Activated T-helper 1 cell treated with anti-CD3 and anti-CD28 coated beads, Interleukin-12 subunit alpha, Interleukin-12 subunit beta, Interleukin-2, Interleukin-4 antibody, amounts not matched to agents 30 ng/mL and 10 ng/mL and 1 ng/mL, durations not matched to agents 14 hours and 24 hours and 36 hours (primary cell): Measurements from ENCODE around the gene BCL6. TPM values are rescaled to one million over a fixed set of nuclear protein-coding genes. Genes with fewer than 3 reads are reported as not detected.

ENCODE experiments used
- DNase-seq: peaks from one replicate; pipeline ENCODE4 v3.0.0; 2021; ENCODE audit warnings: low spot score
- H3K27ac Mint-ChIP-seq: one replicate; pipeline ENCODE4 v1.8.0; 2021; ENCODE audit warnings: mild to moderate bottlenecking, mixed read lengths
- H3K27me3 Mint-ChIP-seq: one replicate; pipeline ENCODE4 v1.8.0; 2022; ENCODE audit warnings: mild to moderate bottlenecking, moderate library complexity, mixed read lengths; ENCODE audit not compliant: insufficient read depth
- H3K36me3 Mint-ChIP-seq: one replicate; pipeline ENCODE4 v1.8.0; 2021; ENCODE audit warnings: low read depth, mixed read lengths
- H3K4me1 Mint-ChIP-seq: one replicate; pipeline ENCODE4 v1.8.0; 2021; ENCODE audit warnings: low read depth, mixed read lengths
- H3K4me3 Mint-ChIP-seq: one replicate; pipeline ENCODE4 v1.8.0; 2021; ENCODE audit warnings: mild to moderate bottlenecking, moderate library complexity, mixed read lengths
- H3K9me3 Mint-ChIP-seq: one replicate; pipeline ENCODE4 v1.8.0; 2021; ENCODE audit warnings: mixed read lengths
- intact Hi-C: fragments of 100-400 bp; cut with micrococcal nuclease; formaldehyde crosslinking; loops from one replicate; pipeline ENCODE4 v1.15.1; 2024
- total RNA-seq: library from RNA; stranded (reverse); gene quantifications from 2 replicates; pipeline ENCODE4 v1.2.3, GENCODE V29; 2022

Gene BCL6
- total RNA-seq, 1 donor from 2014 or later = 42.1 TPM

DNA sequence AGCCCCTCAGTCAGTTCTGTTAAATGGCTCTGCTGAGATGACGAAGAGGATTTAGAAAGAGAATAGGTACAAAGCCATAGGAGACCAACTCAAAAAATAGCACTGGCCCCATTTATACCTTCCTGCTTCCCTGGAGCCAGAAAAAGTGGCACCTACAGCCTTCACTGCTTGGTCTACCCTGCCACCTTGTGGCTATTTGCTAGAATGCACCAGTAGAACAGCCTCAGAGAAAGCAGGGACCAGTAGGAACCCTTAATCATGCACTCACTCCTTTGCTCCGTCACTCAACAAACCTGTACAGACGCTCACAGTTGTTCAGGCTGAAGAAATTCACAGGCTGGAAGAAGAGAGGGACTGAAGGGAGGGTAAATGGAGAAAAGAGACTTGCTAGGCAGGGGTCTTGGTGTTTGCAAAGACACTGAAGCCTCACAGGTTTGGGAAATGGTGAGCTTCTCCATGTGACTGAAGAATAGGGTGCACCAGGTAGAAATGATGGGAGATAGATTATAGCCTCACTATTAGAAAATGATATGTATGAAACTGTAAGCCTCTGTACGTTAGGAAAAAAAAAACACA is 30.8 kb downstream of the BCL6 start:
- H3K4me1 Mint-ChIP-seq = peaks cover 6% of the 10 kb centered on the region

GRCh38 chr3:187713504-187713903 is 31.8 kb downstream of the BCL6 start:
- peak; percentile 17 for DNase-seq
- intact Hi-C loops = no loop called here
- H3K4me3 Mint-ChIP-seq = no peak overlapping the region
- no peaks in the 10 kb centered on the region for H3K36me3 Mint-ChIP-seq
- H3K27ac Mint-ChIP-seq = no peak overlapping the region
- peaks cover 6% of the 10 kb centered on the region for H3K4me1 Mint-ChIP-seq
- H3K9me3 Mint-ChIP-seq = no peaks in the 10 kb centered on the region
- H3K27me3 Mint-ChIP-seq = peaks cover 7% of the 10 kb centered on the region

More for the DNA sequence above, 30.8 kb downstream of the BCL6 start:
- Mint-ChIP-seq H3K27me3 (peaks cover 5% of the 10 kb centered on the region), H3K27ac (no peak overlapping the region), H3K9me3 (no peaks in the 10 kb centered on the region), H3K36me3 (no peaks in the 10 kb centered on the region), H3K4me3 (no peak overlapping the region)
- intact Hi-C loops = loop anchor here (1.0 kb wide), 4 partner anchors 35 to 494 kb away; no protein-coding TSS in a partner anchor
- DNase-seq = peak; percentile 59

DNA sequence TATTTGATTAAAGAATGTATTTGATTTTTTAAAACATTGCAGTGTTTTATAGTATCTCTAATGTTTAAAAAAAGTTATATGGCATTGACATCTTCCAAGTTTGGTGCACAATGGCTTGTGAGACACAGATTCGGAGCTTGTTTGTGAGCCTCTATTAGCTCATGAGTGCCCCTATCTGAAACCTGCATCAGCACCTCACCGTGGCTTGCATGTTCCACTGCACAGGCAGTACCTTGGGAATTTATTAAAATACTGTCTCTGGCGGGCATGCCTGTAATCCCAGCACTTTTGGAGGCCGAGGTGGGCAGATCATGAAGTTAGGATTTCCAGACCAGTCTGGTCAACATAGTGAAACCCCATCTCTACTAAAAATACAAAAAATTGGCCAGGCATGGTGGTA is 36.1 kb downstream of the BCL6 start:
- Mint-ChIP-seq H3K4me3 (no peak overlapping the region), H3K36me3 (no peaks in the 10 kb centered on the region), H3K27me3 (peaks cover 4% of the 10 kb centered on the region), H3K9me3 (no peaks in the 10 kb centered on the region), H3K4me1 (peaks cover 5% of the 10 kb centered on the region), H3K27ac (no peak overlapping the region)
- intact Hi-C loops = no loop called here
- DNase-seq = no peak

DNA sequence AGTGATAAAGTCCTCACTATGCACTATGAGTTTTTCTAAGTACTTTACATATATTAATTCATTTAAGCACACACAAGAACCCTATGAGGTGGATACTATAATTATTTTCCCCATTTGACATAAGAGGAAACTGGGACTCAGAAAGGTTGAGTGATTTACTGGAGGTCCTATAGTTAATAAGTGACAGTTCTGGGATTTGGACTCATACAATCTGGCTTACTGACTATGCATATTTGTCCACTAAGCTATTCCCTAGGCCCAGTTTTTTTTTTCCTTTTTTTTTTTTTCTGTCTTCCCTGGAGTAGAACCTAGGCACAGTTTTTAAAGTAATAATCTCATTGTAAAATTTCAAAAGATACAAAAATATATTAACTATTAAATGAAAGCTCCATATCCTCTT is 36.6 kb downstream of the BCL6 start:
- no peak for DNase-seq
- Mint-ChIP-seq H3K27me3 (peaks cover 4% of the 10 kb centered on the region), H3K4me3 (no peak overlapping the region), H3K27ac (no peak overlapping the region), H3K36me3 (no peaks in the 10 kb centered on the region), H3K9me3 (no peaks in the 10 kb centered on the region), H3K4me1 (peaks cover under 1% of the 10 kb centered on the region)
- intact Hi-C loops = no loop called here

DNA sequence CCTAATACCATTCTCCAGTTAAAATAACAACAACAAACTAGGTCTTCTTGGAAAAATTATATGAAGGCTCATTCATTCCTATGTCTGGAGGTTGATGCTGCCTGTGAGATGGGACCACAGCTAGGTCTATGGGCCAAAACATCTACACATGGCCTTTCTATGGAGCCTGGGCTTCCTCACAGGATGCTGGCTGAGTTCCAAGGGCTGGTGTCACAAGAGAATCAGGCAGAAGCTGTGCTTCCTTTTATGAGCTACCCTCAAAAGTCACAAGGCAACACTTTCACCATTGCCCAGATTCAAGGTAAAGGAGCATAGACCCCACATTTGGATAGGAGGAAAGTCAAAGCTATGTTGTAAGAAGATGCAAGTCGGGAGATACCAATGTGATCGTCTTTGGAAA is 38.3 kb downstream of the BCL6 start:
- Mint-ChIP-seq H3K4me1 (no peaks in the 10 kb centered on the region), H3K4me3 (no peak overlapping the region), H3K9me3 (no peaks in the 10 kb centered on the region), H3K27ac (no peak overlapping the region), H3K27me3 (peaks cover 4% of the 10 kb centered on the region), H3K36me3 (no peaks in the 10 kb centered on the region)
- intact Hi-C loops = no loop called here
- DNase-seq = no peak

DNA sequence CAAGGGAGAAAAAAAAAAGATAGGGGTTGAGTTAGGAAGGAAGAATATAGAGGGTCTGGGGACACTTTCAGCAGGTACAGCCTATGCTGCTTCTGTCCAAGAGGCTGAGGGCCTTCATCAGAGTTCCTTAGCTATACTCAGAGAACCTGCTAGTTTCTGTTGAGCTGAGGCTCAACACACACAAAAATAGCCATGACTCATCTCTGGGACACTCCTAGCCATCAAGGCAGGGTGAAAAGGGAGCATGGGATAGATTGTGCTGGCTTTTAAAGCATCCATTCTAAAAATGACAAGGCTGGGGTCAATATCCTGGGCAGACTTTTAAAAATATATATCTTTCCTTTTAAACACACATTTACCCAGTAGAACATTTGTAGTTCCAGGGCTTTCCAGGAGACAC is 40.1 kb downstream of the BCL6 start:
- Mint-ChIP-seq H3K36me3 (no peaks in the 10 kb centered on the region), H3K27me3 (peaks cover 2% of the 10 kb centered on the region), H3K4me3 (no peak overlapping the region), H3K9me3 (no peaks in the 10 kb centered on the region), H3K27ac (no peak overlapping the region), H3K4me1 (no peaks in the 10 kb centered on the region)
- intact Hi-C loops = no loop called here
- DNase-seq = no peak

DNA sequence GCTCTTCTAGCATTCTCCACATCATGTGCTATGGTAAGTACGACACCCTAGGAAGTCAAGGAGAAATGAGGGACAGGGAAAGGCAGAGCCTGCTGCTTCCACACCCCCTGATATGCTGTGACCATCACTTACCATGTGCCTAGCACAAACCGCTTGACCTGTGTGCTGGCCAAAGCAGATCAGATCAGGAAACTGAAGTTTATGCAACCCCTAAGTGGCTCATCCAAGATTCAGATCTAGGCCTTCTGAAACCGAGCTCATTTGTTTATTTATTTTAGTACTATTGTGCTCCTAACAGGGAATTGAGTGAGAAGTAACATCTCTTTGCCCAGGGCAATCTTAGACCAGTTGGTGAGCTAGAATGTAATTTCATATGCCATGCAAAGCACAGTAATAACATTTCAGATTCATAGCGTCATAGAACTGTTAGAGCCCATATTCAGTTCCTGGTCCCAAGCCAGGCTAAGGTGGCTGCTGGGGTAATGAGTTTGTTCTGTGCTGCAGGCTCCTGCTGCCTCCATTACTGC is 42.7 kb downstream of the BCL6 start, which contains the start of gene RTP2:
TSS of gene RTP2 (minus strand) at position 51 of the 527 bp plus-strand sequence. CDS start 429 bp downstream, outside the sequence.
- DNase-seq = no peak
- Mint-ChIP-seq H3K27ac (no peak within 1 kb of the TSS), H3K4me3 (no peak within 1 kb of the TSS), H3K4me1 (no peaks in the 10 kb centered on the region), H3K9me3 (no peaks in the 10 kb centered on the region), H3K27me3 (no peaks in the 10 kb centered on the region), H3K36me3 (no peaks in the 10 kb centered on the region)
- intact Hi-C loops = no loop called here

- H3K4me1 Mint-ChIP-seq = no peaks in the 10 kb centered on the region
- no peaks in the 10 kb centered on the region for H3K36me3 Mint-ChIP-seq
- peaks cover 3% of the 10 kb centered on the region for H3K27me3 Mint-ChIP-seq
- intact Hi-C loops = no loop called here
- H3K9me3 Mint-ChIP-seq = no peaks in the 10 kb centered on the region
- H3K4me3 Mint-ChIP-seq = no peak overlapping the region
- no peak for DNase-seq
- no peak overlapping the region for H3K27ac Mint-ChIP-seq
These were observed 45.0 kb downstream of the BCL6 start for GRCh38 chr3:187700249-187700648.

- no peak for DNase-seq
- intact Hi-C loops = no loop called here
- Mint-ChIP-seq H3K9me3 (no peaks in the 10 kb centered on the region), H3K4me3 (no peak overlapping the region), H3K36me3 (no peaks in the 10 kb centered on the region), H3K4me1 (no peaks in the 10 kb centered on the region), H3K27ac (no peak overlapping the region), H3K27me3 (peaks cover 11% of the 10 kb centered on the region)
These were observed 46.5 kb downstream of the BCL6 start for GRCh38 chr3:187698499-187699399.

DNA sequence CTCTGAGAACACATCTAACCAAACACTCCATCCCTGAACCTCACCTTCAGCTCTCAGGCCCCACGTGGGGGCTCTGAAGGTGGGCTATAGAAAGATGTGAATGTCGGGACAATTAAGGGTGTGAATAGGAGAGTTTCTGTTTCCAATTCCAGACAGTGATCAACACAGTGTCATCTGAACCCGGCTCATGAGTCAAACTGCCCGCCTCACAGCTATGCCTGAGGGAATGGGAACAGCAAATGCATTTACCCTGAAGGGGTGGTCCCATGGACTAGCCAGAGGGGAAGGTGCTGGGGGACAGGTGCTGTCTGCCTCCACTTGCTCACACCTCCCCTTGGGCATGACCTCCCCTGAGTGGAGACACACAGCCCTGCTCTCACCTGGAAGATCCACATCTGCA is 49.2 kb downstream of the BCL6 start:
- Mint-ChIP-seq H3K27me3 (peaks cover 15% of the 10 kb centered on the region), H3K4me1 (no peaks in the 10 kb centered on the region), H3K27ac (no peak overlapping the region), H3K36me3 (no peaks in the 10 kb centered on the region), H3K9me3 (no peaks in the 10 kb centered on the region), H3K4me3 (no peak overlapping the region)
- intact Hi-C loops = no loop called here
- DNase-seq = no peak

DNA sequence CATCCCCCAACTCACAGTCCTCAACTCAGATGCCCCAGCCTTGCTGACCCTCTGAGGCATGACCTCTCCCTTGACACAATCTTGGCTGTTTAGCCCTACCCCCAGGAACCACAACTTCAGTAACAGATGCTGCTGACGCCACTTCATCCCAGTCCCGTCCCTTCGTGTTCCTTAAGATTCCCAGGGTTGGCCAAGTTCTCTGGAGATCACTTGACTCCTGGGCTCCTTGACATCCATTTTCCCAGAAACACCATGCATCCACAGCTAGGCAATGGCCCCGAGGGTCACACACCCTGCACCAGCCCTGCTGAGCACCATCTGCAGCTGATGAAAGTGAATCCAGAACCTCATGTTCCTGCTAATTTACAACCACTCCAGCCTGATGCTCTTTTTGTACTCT is 49.8 kb downstream of the BCL6 start:
- no peak for DNase-seq
- H3K27me3 Mint-ChIP-seq = peaks cover 17% of the 10 kb centered on the region
- no peaks in the 10 kb centered on the region for H3K36me3 Mint-ChIP-seq
- intact Hi-C loops = no loop called here
- H3K27ac Mint-ChIP-seq = no peak overlapping the region
- no peaks in the 10 kb centered on the region for H3K9me3 Mint-ChIP-seq
- no peak overlapping the region for H3K4me3 Mint-ChIP-seq
- H3K4me1 Mint-ChIP-seq = no peaks in the 10 kb centered on the region

GRCh38 chr3:187694801-187695200 is 50.5 kb downstream of the BCL6 start:
- H3K4me3 Mint-ChIP-seq = no peak overlapping the region
- H3K27me3 Mint-ChIP-seq = peaks cover 24% of the 10 kb centered on the region
- H3K27ac Mint-ChIP-seq = no peak overlapping the region
- DNase-seq = no peak
- no peaks in the 10 kb centered on the region for H3K9me3 Mint-ChIP-seq
- no peaks in the 10 kb centered on the region for H3K4me1 Mint-ChIP-seq
- intact Hi-C loops = no loop called here
- H3K36me3 Mint-ChIP-seq = no peaks in the 10 kb centered on the region

DNA sequence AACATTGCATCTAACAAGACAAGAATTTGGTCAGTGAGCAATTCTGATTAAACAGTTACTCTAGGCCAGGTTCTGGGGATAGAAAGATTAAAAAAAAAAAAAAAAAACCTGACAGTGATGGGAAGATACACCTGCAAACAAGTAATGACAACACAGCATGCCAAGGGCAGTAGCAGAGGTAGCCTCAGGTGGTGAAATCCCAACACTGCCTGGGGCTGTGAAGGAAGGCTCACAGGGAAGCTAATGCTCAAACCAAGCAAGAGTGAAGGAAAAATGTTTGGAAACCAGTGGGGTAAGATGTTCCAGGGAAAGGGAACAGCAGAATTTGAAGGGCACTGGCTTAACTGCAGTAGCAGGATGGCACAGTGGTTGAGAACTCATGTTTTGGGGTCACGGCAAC is 51.8 kb downstream of the BCL6 start:
- H3K36me3 Mint-ChIP-seq = no peaks in the 10 kb centered on the region
- peaks cover 28% of the 10 kb centered on the region for H3K27me3 Mint-ChIP-seq
- H3K9me3 Mint-ChIP-seq = no peaks in the 10 kb centered on the region
- H3K4me1 Mint-ChIP-seq = no peaks in the 10 kb centered on the region
- no peak for DNase-seq
- no peak overlapping the region for H3K27ac Mint-ChIP-seq
- no peak overlapping the region for H3K4me3 Mint-ChIP-seq
- intact Hi-C loops = no loop called here
